ENCODE measurements around the gene CUEDC2.

CUEDC2 gene

GRCh38 chr10:102403115-102403514, 29.3 kb downstream of the CUEDC2 start:
- no peak for TF ChIP-seq CTCF (conservative IDR thresholded peaks at IDR 0.05; ENCODE audit: low read length)
- H3K4me3 ChIP-seq (ENCODE audit: low read length) = no peak overlapping the region
- DNase-seq (ENCODE audit: low read depth) = no peak

GRCh38 chr10:102402512-102402896, 29.9 kb downstream of the CUEDC2 start:
- no peak overlapping the region for H3K4me3 ChIP-seq (ENCODE audit: low read length)
- DNase-seq (ENCODE audit: low read depth) = no peak
- no peak for TF ChIP-seq CTCF (conservative IDR thresholded peaks at IDR 0.05; ENCODE audit: low read length)

GRCh38 chr10:102401735-102402511, 30.5 kb downstream of the CUEDC2 start:
- H3K4me3 ChIP-seq (ENCODE audit: low read length) = no peak overlapping the region
- TF ChIP-seq CTCF (conservative IDR thresholded peaks at IDR 0.05; ENCODE audit: low read length) = no peak
- DNase-seq (ENCODE audit: low read depth) = peak; percentile 32

GRCh38 chr10:102401342-102401654, 31.1 kb downstream of the CUEDC2 start:
- no peak overlapping the region for H3K4me3 ChIP-seq (ENCODE audit: low read length)
- DNase-seq (ENCODE audit: low read depth) = no peak
- no peak for TF ChIP-seq CTCF (conservative IDR thresholded peaks at IDR 0.05; ENCODE audit: low read length)

GRCh38 chr10:102400598-102401341, 31.6 kb downstream of the CUEDC2 start:
- no peak for TF ChIP-seq CTCF (conservative IDR thresholded peaks at IDR 0.05; ENCODE audit: low read length)
- no peak overlapping the region for H3K4me3 ChIP-seq (ENCODE audit: low read length)
- DNase-seq (ENCODE audit: low read depth) = no peak

GRCh38 chr10:102400076-102400475, 32.3 kb downstream of the CUEDC2 start:
- DNase-seq (ENCODE audit: low read depth) = no peak
- no peak overlapping the region for H3K4me3 ChIP-seq (ENCODE audit: low read length)
- no peak for TF ChIP-seq CTCF (conservative IDR thresholded peaks at IDR 0.05; ENCODE audit: low read length)
